ENCODE measurements around the gene P4HA2.

- TF ChIP-seq, protein P1, sequence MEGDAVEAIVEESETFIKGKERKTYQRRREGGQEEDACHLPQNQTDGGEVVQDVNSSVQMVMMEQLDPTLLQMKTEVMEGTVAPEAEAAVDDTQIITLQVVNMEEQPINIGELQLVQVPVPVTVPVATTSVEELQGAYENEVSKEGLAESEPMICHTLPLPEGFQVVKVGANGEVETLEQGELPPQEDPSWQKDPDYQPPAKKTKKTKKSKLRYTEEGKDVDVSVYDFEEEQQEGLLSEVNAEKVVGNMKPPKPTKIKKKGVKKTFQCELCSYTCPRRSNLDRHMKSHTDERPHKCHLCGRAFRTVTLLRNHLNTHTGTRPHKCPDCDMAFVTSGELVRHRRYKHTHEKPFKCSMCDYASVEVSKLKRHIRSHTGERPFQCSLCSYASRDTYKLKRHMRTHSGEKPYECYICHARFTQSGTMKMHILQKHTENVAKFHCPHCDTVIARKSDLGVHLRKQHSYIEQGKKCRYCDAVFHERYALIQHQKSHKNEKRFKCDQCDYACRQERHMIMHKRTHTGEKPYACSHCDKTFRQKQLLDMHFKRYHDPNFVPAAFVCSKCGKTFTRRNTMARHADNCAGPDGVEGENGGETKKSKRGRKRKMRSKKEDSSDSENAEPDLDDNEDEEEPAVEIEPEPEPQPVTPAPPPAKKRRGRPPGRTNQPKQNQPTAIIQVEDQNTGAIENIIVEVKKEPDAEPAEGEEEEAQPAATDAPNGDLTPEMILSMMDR (optimal IDR thresholded peaks at IDR 0.05 in 1 of 3, IDR thresholded peaks at IDR 0.05 in 1 of 3, conservative IDR thresholded peaks at IDR 0.05 in 1 of 3; ENCODE audit: extremely low read depth in 1 of 3, insufficient read depth in 2 of 3, low read length in 3 of 3), result no peak
- TF ChIP-seq EZH2 (IDR thresholded peaks at IDR 0.05; ENCODE audit: low read length), result no peak
Measured at GRCh38 chr5:132238901-132239500, 11.3 kb upstream of the P4HA2 start.
